SK-N-SH (cell line): ENCODE results near the gene LHX5. TPM values are rescaled to one million over a fixed set of nuclear protein-coding genes. Genes with fewer than 3 reads are reported as not detected.

Experiments
- CTCF ChIA-PET: fragments of 300-600, 350-600 bp; formaldehyde crosslinking; extraction: SDS; loops from one replicate; lab custom pipeline; 2021; lab: Yijun Ruan, JAX
- POLR2A ChIA-PET: fragments of 350-600 bp; sonication (Branson Sonifier 250); formaldehyde crosslinking; extraction: SDS; loops from one replicate; lab custom pipeline; 2020; ENCODE audit warnings: antibody characterized with exemption, inconsistent platforms; lab: Yijun Ruan, JAX
- DNase-seq: peaks from one replicate; pipeline ENCODE4 v3.0.0; 2012
- H2AFZ ChIP-seq: fragments of 200-600 bp; sonication (generic); 2 replicates; pipeline ENCODE4 v1.8.1; 2016; ENCODE audit warnings: antibody characterized with exemption, mild to moderate bottlenecking, low read depth
- H3F3A ChIP-seq: fragments of 200-600 bp; sonication (generic); replicated peaks from 2 replicates; pipeline ENCODE3; 2016; ENCODE audit warnings: antibody characterized with exemption, mild to moderate bottlenecking; ENCODE audit not compliant: insufficient read depth
- H3K27ac ChIP-seq, 2 experiments: fragments of 200-500 bp in 1 of 2; fragments of 200-600 bp in 1 of 2; sonication (Bioruptor generic) in 1 of 2; sonication (generic), shearing (Covaris generic) in 1 of 2; 2 replicates each; pipeline versions ENCODE4 v1.5.1 to v1.6.1; 2014 to 2016; ENCODE audit warnings: low read depth in 2 of 2, inconsistent platforms in 1 of 2, low read length in 1 of 2, mild to moderate bottlenecking in 1 of 2, mixed read lengths in 1 of 2
- H3K27me3 ChIP-seq: fragments of 200-600 bp; sonication (generic), shearing (Covaris generic); 2 replicates; pipeline ENCODE4 v1.6.1; 2016; ENCODE audit warnings: mixed run types; ENCODE audit not compliant: insufficient read depth
- H3K36me3 ChIP-seq, 2 experiments: fragments of 200-500 bp in 1 of 2; fragments of 200-600 bp in 1 of 2; sonication (Bioruptor generic) in 1 of 2; sonication (generic) in 1 of 2; replicated peaks in 1 of 2; 2 replicates each; pipeline versions ENCODE3 to v1.5.1; 2014 to 2016; ENCODE audit warnings: low read length in 1 of 2, mild to moderate bottlenecking in 1 of 2; ENCODE audit not compliant: insufficient read depth in 2 of 2, control insufficient read depth in 1 of 2
- H3K4me1 ChIP-seq, 2 experiments: fragments of 200-500 bp in 1 of 2; fragments of 200-600 bp in 1 of 2; sonication (Bioruptor generic) in 1 of 2; sonication (generic), shearing (Covaris generic) in 1 of 2; 2 replicates each; pipeline versions ENCODE4 v1.5.1 to v1.6.1; 2014 to 2016; ENCODE audit warnings: low read depth in 1 of 2, low read length in 1 of 2, mixed run types in 1 of 2; ENCODE audit not compliant: insufficient read depth in 2 of 2, control insufficient read depth in 1 of 2
- H3K4me2 ChIP-seq: fragments of 200-600 bp; sonication (generic), shearing (Covaris generic); 2 replicates; pipeline ENCODE4 v1.6.1; 2017; ENCODE audit warnings: mixed run types
- H3K4me3 ChIP-seq, 2 experiments: fragments of 200-500 bp in 1 of 2; fragments of 200-600 bp in 1 of 2; sonication (Bioruptor generic) in 1 of 2; sonication (generic), shearing (Covaris generic) in 1 of 2; 2 replicates each; pipeline versions ENCODE4 v1.5.1 to v1.8.1; 2014 to 2016; ENCODE audit warnings: low read depth in 2 of 2, inconsistent platforms in 1 of 2, low read length in 1 of 2, mild to moderate bottlenecking in 1 of 2, mixed read lengths in 1 of 2, moderate library complexity in 1 of 2
- H3K79me2 ChIP-seq: fragments of 200-600 bp; sonication (generic); 2 replicates; pipeline ENCODE4 v1.8.1; 2017; ENCODE audit warnings: mild to moderate bottlenecking; ENCODE audit not compliant: insufficient read depth
- H3K9ac ChIP-seq: fragments of 200-600 bp; sonication (generic); 2 replicates; pipeline ENCODE4 v1.6.1; 2017; ENCODE audit warnings: mixed run types
- H3K9me2 ChIP-seq: fragments of 200-600 bp; sonication (generic); 2 replicates; pipeline ENCODE4 v1.6.1; 2017; ENCODE audit warnings: mixed run types
- H3K9me3 ChIP-seq: fragments of 200-600 bp; sonication (generic); 2 replicates; pipeline ENCODE4 v1.6.1; 2017; ENCODE audit warnings: mixed run types, mild to moderate bottlenecking, moderate library complexity
- H4K20me1 ChIP-seq: fragments of 200-600 bp; sonication (generic); 2 replicates; pipeline ENCODE4 v1.6.1; 2017; ENCODE audit warnings: mild to moderate bottlenecking, mixed run types; ENCODE audit not compliant: insufficient read depth
- EP300 ChIP-seq, 2 experiments: IDR thresholded peaks; 2 replicates each; pipeline versions ENCODE4 v1.4.0 to v1.6.1; 2012; ENCODE audit warnings: borderline replicate concordance in 1 of 2, low read depth in 1 of 2, low read length in 1 of 2
- EZH2phosphoT487 ChIP-seq: fragments of 200-600 bp; sonication (generic); IDR thresholded peaks from 2 replicates; pipeline ENCODE4 v1.6.1; 2017; ENCODE audit warnings: low read depth, mixed run types, mild to moderate bottlenecking, antibody characterized with exemption, moderate library complexity, borderline replicate concordance
- FOSL2 ChIP-seq: IDR thresholded peaks from 2 replicates; pipeline ENCODE4 v1.4.0; 2012; ENCODE audit warnings: low read depth, mild to moderate bottlenecking, moderate library complexity, borderline replicate concordance
- FOXJ3 ChIP-seq: sonication (generic); formaldehyde crosslinking; IDR thresholded peaks from 2 replicates; pipeline ENCODE4 v1.5.1; 2020; ENCODE audit warnings: mild to moderate bottlenecking, missing genetic modification reagents
- FOXM1 ChIP-seq: IDR thresholded peaks from 2 replicates; pipeline ENCODE4 v1.4.0; 2012; ENCODE audit warnings: low read depth, mild to moderate bottlenecking
- GATA2 ChIP-seq: sonication (generic); formaldehyde crosslinking; IDR thresholded peaks from 2 replicates; pipeline ENCODE4 v1.5.0; 2020; ENCODE audit warnings: mild to moderate bottlenecking, missing genetic modification reagents
- MEF2A ChIP-seq: IDR thresholded peaks from 2 replicates; pipeline ENCODE4 v1.4.0; 2012; ENCODE audit warnings: low read depth, borderline replicate concordance
- MXI1 ChIP-seq: IDR thresholded peaks from 2 replicates; pipeline ENCODE4 v1.6.1; 2012; ENCODE audit warnings: mild to moderate bottlenecking, low read depth, low read length, improper control_type of control experiment
- NFIC ChIP-seq: IDR thresholded peaks from 2 replicates; pipeline ENCODE4 v1.4.0; 2012; ENCODE audit warnings: borderline replicate concordance
- NRF1 ChIP-seq: IDR thresholded peaks from 2 replicates; pipeline ENCODE4 v1.6.1; 2012; ENCODE audit warnings: low read depth, mild to moderate bottlenecking, low read length
- POLR2AphosphoS5 ChIP-seq: IDR thresholded peaks from 2 replicates; pipeline ENCODE4 v1.6.1; 2012; ENCODE audit warnings: low read depth, low read length
- RAD21 ChIP-seq: IDR thresholded peaks from 2 replicates; pipeline ENCODE4 v1.6.1; 2012; ENCODE audit warnings: mild to moderate bottlenecking, low read length
- RCOR1 ChIP-seq: fragments of 150-350 bp; IDR thresholded peaks from 2 replicates; pipeline ENCODE4 v1.6.1; 2017; ENCODE audit warnings: antibody characterized with exemption, low read length
- RFX5 ChIP-seq: IDR thresholded peaks from 2 replicates; pipeline ENCODE4 v1.6.1; 2012; ENCODE audit warnings: mild to moderate bottlenecking, improper control_type of control experiment, low read length
- RXRA ChIP-seq: IDR thresholded peaks from 2 replicates; pipeline ENCODE4 v1.4.0; 2012; ENCODE audit warnings: low read depth, mild to moderate bottlenecking, borderline replicate concordance
- SIN3A ChIP-seq: IDR thresholded peaks from 2 replicates; pipeline ENCODE4 v1.6.1; 2012; ENCODE audit warnings: low read depth, mild to moderate bottlenecking, low read length, moderate library complexity, borderline replicate concordance
- TAF1 ChIP-seq: IDR thresholded peaks from 2 replicates; pipeline ENCODE4 v1.6.1; 2012; ENCODE audit warnings: low read depth, mild to moderate bottlenecking, low read length, moderate library complexity, borderline replicate concordance
- TEAD4 ChIP-seq: IDR thresholded peaks from 2 replicates; pipeline ENCODE4 v1.4.0; 2012; ENCODE audit warnings: mild to moderate bottlenecking, borderline replicate concordance; ENCODE audit not compliant: insufficient read depth
- YY1 ChIP-seq: IDR thresholded peaks from 2 replicates; pipeline ENCODE4 v1.4.0; 2012; ENCODE audit warnings: low read depth, mild to moderate bottlenecking
- WGBS: methylation state at CpG from one replicate; pipeline ENCODE4 v1.1.6; 2017; ENCODE audit warnings: low lambda C conversion rate; 5-methylcytosine and 5-hydroxymethylcytosine counted together
- polyA plus RNA-seq, 3 experiments: library from polyadenylated mRNA; depleted of rRNA; stranded (reverse); fragments of >200 nt; gene quantifications; 2 replicates each; pipeline ENCODE4 v1.2.3, GENCODE V29; 2012
- TF ChIP-seq, protein P1 (sequence below): fragments of 150-350 bp; IDR thresholded peaks from 2 replicates; pipeline ENCODE4 v1.6.1; 2016; ENCODE audit warnings: mild to moderate bottlenecking, low read depth, low read length
- TF ChIP-seq, protein P2 (sequence below): fragments of 200-600 bp; sonication (generic); IDR thresholded peaks from 2 replicates; pipeline ENCODE4 v1.6.1; 2017; ENCODE audit warnings: antibody characterized with exemption, mild to moderate bottlenecking, moderate library complexity
- TF ChIP-seq, protein P3 (sequence below): IDR thresholded peaks from 2 replicates; pipeline ENCODE4 v1.6.1; 2012; ENCODE audit warnings: mild to moderate bottlenecking, low read depth, low read length, moderate library complexity
- TF ChIP-seq, protein P4 (sequence below): IDR thresholded peaks from 2 replicates; pipeline ENCODE4 v1.4.0; 2012; ENCODE audit warnings: low read depth, borderline replicate concordance
- TF ChIP-seq, protein P5 (sequence below): fragments of 150-350 bp; IDR thresholded peaks from 2 replicates; pipeline ENCODE4 v1.6.1; 2017; ENCODE audit warnings: antibody characterized with exemption, low read length, low read depth, borderline replicate concordance

LHX5 gene
- polyA plus RNA-seq, 1 of the 3 experiments (the other 2 are of a cell fraction), result not detected

DNA sequence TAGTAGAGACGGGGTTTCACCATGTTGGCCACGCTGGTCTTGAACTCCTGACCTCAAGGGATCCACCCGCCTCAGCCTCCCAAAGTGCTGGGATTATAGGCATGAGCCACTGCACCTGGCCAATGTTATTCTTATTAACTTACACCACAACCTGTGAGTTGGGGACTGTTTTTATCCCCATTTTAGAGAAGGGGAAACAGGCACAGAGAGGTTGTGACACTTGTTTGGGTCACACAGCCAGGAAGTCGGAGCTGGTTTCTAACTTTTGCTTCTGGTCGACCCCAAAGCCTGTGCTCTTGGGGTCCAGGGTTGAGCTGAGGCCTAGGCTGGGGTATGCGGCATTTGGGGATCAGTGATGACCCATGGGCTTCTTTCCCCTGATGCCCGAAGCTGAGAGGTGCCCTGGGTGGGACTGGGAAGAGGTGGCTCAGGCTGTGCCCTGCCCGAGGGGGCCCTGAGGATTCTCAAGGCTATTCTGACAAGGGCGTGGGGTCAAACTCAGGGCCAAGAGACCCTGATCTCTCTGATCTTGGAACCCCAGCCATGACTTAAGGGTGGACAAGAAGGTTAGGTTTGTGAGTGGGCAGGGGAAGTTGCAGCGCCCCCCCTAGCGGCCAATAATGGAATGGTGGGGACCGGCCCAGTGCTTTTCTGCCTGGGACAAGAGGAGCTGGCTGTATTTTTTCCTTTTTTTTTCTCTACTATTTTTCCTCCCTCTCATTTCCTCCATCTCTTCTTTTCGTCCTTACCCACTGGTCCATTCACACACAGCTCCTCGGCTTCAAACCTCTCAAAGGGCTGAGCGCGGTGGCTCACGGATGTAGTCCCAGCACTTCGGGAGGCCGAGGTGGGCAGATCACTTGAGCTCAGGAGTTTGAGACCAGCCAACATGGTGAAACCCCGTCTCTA is 46.5 kb downstream of the LHX5 start:
- no peak overlapping the region for H3K27ac ChIP-seq
- no peaks in the 10 kb centered on the region for H3K9me2 ChIP-seq
- CTCF ChIA-PET, result interaction anchor here (0.6 to 4.7 kb wide), 52 partner anchors 8 to 504 kb away, joined by 3 to 42 read pairs (median 4); partner anchors contain the start of gene SDS
- peaks cover 0 to 5% of the 10 kb centered on the region in 2 experiments; a peak in 1 of 4 replicates for H3K4me1 ChIP-seq
- no peaks in the 10 kb centered on the region for H4K20me1 ChIP-seq
- no peaks in the 10 kb centered on the region for H3F3A ChIP-seq
- DNase-seq, result peak; percentile 78
- no peak overlapping the region for H3K9ac ChIP-seq
- WGBS, result 64% methylated on average over 17 of the region's 20 CpGs
- H3K79me2 ChIP-seq, result peaks cover 10% of the 10 kb centered on the region
- POLR2A ChIA-PET, result interaction anchor here (0.6 kb wide), 1 partner anchor 912 kb away, joined by 3 read pairs; no protein-coding TSS in a partner anchor
- H3K4me3 ChIP-seq, result no peak overlapping the region; a peak in 1 of 4 replicates
- no peak overlapping the region for H2AFZ ChIP-seq
- no peaks in the 10 kb centered on the region for H3K36me3 ChIP-seq
- H3K27me3 ChIP-seq, result no peaks in the 10 kb centered on the region
- no peak overlapping the region for H3K4me2 ChIP-seq
- no peaks in the 10 kb centered on the region for H3K9me3 ChIP-seq
- TF ChIP-seq EP300 (IDR thresholded peaks at IDR 0.05; ENCODE audit: borderline replicate concordance in 1 of 2, low read depth in 1 of 2, low read length in 1 of 2) (no peak), EZH2phosphoT487 (no peak), RFX5 (no peak), FOSL2 (no peak), MEF2A (no peak), RXRA (no peak), NRF1 (no peak), SIN3A (no peak), POLR2AphosphoS5 (no peak), RAD21 (peak; percentile 77), RCOR1 (no peak), TEAD4 (no peak), NFIC (no peak), MXI1 (no peak), YY1 (no peak), TAF1 (no peak), FOXM1 (no peak), GATA2 (CRISPR knock-in tag) (no peak), FOXJ3 (CRISPR knock-in tag) (no peak)
- TF ChIP-seq, protein P1, sequence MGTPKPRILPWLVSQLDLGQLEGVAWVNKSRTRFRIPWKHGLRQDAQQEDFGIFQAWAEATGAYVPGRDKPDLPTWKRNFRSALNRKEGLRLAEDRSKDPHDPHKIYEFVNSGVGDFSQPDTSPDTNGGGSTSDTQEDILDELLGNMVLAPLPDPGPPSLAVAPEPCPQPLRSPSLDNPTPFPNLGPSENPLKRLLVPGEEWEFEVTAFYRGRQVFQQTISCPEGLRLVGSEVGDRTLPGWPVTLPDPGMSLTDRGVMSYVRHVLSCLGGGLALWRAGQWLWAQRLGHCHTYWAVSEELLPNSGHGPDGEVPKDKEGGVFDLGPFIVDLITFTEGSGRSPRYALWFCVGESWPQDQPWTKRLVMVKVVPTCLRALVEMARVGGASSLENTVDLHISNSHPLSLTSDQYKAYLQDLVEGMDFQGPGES, result no peak
- TF ChIP-seq, protein P2, sequence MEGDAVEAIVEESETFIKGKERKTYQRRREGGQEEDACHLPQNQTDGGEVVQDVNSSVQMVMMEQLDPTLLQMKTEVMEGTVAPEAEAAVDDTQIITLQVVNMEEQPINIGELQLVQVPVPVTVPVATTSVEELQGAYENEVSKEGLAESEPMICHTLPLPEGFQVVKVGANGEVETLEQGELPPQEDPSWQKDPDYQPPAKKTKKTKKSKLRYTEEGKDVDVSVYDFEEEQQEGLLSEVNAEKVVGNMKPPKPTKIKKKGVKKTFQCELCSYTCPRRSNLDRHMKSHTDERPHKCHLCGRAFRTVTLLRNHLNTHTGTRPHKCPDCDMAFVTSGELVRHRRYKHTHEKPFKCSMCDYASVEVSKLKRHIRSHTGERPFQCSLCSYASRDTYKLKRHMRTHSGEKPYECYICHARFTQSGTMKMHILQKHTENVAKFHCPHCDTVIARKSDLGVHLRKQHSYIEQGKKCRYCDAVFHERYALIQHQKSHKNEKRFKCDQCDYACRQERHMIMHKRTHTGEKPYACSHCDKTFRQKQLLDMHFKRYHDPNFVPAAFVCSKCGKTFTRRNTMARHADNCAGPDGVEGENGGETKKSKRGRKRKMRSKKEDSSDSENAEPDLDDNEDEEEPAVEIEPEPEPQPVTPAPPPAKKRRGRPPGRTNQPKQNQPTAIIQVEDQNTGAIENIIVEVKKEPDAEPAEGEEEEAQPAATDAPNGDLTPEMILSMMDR, result peak; percentile 94
- TF ChIP-seq, protein P3, sequence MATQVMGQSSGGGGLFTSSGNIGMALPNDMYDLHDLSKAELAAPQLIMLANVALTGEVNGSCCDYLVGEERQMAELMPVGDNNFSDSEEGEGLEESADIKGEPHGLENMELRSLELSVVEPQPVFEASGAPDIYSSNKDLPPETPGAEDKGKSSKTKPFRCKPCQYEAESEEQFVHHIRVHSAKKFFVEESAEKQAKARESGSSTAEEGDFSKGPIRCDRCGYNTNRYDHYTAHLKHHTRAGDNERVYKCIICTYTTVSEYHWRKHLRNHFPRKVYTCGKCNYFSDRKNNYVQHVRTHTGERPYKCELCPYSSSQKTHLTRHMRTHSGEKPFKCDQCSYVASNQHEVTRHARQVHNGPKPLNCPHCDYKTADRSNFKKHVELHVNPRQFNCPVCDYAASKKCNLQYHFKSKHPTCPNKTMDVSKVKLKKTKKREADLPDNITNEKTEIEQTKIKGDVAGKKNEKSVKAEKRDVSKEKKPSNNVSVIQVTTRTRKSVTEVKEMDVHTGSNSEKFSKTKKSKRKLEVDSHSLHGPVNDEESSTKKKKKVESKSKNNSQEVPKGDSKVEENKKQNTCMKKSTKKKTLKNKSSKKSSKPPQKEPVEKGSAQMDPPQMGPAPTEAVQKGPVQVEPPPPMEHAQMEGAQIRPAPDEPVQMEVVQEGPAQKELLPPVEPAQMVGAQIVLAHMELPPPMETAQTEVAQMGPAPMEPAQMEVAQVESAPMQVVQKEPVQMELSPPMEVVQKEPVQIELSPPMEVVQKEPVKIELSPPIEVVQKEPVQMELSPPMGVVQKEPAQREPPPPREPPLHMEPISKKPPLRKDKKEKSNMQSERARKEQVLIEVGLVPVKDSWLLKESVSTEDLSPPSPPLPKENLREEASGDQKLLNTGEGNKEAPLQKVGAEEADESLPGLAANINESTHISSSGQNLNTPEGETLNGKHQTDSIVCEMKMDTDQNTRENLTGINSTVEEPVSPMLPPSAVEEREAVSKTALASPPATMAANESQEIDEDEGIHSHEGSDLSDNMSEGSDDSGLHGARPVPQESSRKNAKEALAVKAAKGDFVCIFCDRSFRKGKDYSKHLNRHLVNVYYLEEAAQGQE, result 0 out of 2 replicates have a peak, but pooled peaks have one; percentile 7
- TF ChIP-seq, protein P4, sequence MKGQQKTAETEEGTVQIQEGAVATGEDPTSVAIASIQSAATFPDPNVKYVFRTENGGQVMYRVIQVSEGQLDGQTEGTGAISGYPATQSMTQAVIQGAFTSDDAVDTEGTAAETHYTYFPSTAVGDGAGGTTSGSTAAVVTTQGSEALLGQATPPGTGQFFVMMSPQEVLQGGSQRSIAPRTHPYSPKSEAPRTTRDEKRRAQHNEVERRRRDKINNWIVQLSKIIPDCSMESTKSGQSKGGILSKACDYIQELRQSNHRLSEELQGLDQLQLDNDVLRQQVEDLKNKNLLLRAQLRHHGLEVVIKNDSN, result no peak
- TF ChIP-seq, protein P5, sequence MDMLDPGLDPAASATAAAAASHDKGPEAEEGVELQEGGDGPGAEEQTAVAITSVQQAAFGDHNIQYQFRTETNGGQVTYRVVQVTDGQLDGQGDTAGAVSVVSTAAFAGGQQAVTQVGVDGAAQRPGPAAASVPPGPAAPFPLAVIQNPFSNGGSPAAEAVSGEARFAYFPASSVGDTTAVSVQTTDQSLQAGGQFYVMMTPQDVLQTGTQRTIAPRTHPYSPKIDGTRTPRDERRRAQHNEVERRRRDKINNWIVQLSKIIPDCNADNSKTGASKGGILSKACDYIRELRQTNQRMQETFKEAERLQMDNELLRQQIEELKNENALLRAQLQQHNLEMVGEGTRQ, result no peak
